VCaP (cell line): ENCODE results near the gene TSLP.

Experiments used
- H3K27ac ChIP-seq: fragments of 450-650 bp; 2 replicates; pipeline ENCODE4 v1.5.1; 2017
- TF ChIP-seq, protein P1 (sequence below): fragments of 450-650 bp; conservative IDR thresholded peaks from 2 replicates; pipeline ENCODE4 v1.5.1; 2017; ENCODE audit warnings: mild to moderate bottlenecking, moderate library complexity

Gene TSLP

GRCh38 chr5:111075520-111075919, 4.0 kb downstream of the TSLP start:
- TF ChIP-seq, protein P1, sequence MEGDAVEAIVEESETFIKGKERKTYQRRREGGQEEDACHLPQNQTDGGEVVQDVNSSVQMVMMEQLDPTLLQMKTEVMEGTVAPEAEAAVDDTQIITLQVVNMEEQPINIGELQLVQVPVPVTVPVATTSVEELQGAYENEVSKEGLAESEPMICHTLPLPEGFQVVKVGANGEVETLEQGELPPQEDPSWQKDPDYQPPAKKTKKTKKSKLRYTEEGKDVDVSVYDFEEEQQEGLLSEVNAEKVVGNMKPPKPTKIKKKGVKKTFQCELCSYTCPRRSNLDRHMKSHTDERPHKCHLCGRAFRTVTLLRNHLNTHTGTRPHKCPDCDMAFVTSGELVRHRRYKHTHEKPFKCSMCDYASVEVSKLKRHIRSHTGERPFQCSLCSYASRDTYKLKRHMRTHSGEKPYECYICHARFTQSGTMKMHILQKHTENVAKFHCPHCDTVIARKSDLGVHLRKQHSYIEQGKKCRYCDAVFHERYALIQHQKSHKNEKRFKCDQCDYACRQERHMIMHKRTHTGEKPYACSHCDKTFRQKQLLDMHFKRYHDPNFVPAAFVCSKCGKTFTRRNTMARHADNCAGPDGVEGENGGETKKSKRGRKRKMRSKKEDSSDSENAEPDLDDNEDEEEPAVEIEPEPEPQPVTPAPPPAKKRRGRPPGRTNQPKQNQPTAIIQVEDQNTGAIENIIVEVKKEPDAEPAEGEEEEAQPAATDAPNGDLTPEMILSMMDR, result no peak
- no peak overlapping the region for H3K27ac ChIP-seq

DNA sequence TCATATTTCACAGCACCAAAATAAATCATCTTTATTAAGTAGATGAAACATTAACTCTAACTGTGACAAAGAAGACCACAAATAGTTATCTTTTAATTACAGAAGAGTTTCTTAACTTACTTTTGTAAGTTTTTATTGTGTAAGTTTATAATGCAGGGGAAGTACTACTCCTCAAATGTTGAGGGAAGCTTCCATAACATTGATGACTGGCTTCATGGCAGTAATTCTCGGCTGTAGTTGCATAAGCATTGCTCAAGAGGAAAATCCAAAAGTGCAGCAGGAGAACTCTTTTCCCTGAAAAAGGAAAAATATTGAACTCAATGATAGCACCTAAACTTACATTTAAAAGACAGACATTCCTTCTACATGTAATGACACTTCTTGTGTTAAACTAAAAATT, 4.6 kb downstream of the TSLP start:
- TF ChIP-seq, protein P1, result no peak
- no peak overlapping the region for H3K27ac ChIP-seq

- TF ChIP-seq, protein P1, result no peak
- H3K27ac ChIP-seq, result no peak overlapping the region
Measured at GRCh38 chr5:111077678-111078077, 6.2 kb downstream of the TSLP start.

DNA sequence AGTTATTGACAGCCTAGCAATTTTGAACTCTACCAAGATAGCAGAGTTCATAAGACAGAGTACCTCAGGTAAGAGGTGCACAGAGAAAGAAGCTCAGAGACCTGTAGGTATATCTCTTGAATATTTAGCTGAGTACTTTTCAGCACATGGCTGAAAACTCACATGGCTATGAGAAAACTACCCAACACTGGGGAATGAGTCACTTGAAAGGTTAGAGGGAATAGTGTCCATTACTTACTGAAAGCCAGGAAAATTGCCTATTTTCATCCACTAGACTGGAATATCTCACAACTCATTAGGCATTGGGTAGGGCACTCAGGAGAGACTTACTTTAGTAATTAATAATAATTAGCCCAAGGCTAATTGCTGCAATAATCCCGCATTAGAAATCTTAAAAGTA, 8.3 kb downstream of the TSLP start:
- H3K27ac ChIP-seq, result no peak overlapping the region
- TF ChIP-seq, protein P1, result no peak

DNA sequence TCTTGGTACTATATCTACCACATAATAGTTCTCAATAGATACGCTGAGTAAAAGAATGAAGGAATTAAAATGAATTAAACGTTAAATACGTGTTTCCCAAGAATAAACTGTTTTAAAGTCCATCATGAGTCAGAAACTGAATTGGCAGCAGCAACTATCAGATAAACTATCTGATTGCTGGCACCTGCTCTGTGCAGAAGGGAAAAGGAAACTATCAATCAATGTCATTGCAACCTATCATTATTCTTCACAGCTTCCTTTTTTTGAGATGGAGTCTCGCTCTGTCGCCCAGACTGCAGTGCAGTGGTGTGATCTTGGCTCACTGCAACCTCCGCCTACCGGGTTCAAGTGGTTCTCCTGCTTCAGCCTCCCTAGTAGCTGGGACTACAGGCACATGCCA, 11.8 kb downstream of the TSLP start:
- TF ChIP-seq, protein P1, result no peak

GRCh38 chr5:111092062-111092853, 20.7 kb downstream of the TSLP start, which contains the start of gene WDR36:
TSS of gene WDR36 (plus strand) at chr5:111092348. CDS start at chr5:111092457, 109 bp downstream.
- peak within 1 kb of the TSS; percentile 68 for H3K27ac ChIP-seq
- TF ChIP-seq, protein P1, result no peak

More for the DNA sequence above, 11.8 kb downstream of the TSLP start:
- no peak overlapping the region for H3K27ac ChIP-seq

DNA sequence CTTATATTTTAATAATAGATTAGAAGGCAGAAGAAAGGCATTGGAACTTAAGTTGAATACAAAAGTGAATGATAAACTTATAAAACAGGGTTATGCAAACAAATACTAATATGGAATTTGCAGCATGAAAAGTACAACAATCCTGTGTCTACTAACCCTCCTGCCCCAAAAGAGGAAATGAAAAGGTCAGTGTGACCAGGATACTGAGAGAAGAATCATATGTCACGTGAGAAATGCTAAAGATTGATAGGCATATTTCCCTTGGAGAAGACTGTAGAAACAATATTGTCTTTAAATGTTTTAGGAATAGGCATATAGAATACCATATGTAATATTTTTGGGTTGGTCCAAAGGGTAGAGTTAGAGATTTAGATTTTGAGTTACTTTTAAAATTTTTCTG, 24.5 kb downstream of the TSLP start:
- H3K27ac ChIP-seq, result no peak overlapping the region
- TF ChIP-seq, protein P1, result no peak
